Measurements from ENCODE around the gene PRR36. TPM values are rescaled to one million over a fixed set of nuclear protein-coding genes. Genes with fewer than 3 reads are reported as not detected.

The PRR36 gene
- total and polyA plus RNA-seq, 7 experiments from 2014 or later = 0.08 to 1.2 (median 0.11) TPM; not detected in 1

DNA sequence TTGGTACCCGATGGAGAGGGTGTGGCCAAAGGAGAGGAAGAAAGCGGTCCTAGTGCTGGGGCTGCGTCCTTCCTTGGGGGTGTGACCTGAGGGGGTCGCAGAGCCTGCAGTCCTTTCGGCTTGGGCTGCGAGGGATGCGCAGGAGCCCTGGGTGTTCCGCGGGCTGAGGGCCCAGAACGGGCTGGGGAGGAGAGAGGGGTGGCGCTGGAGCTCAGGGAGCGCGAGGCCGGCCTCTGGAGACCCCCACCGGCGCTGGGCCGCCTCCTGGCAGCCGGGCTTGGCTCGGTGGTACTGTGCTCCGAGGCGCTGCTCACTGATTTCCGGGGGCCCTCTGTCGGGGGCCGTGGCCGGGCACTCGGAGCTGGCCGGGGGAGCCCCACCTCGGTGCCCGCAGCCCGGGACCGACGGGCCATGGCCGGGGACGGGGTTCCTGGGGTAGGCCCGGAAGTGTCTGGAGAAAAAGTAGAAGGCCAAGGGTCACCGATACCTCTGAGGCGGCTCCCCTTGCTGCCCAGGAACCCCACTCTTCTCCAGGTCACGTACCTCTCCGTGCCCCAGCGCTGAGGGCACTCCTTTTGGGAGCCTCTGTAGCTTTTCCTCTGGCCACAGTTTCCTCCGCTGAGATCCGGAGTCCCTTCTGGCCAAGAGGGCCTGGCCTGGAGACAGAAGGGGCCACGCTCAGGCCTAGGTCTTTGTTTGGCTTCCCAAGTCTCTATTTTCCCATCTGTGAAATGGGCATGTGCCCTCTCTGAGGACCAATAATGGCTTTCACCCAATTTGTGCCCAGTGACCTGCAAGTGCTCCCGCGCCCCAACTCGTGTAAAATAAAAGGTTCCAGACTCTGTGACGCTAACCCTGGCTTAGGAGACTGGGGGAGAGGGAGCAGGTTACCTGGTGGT lies 1.6 kb downstream of the PRR36 start:
- intact Hi-C loops (cut with micrococcal nuclease) = no loop called here
- CTCF ChIA-PET = interaction anchor here (1.0 kb wide), 1 partner anchor 56 kb away, joined by 3 read pairs; no protein-coding TSS in a partner anchor
- Histone ChIP-seq H3K27me3 (ENCODE audit: control insufficient read depth in 2 of 2, insufficient read depth in 2 of 2, low read length in 2 of 2) (peaks cover 0 to 2% of the 10 kb centered on the region in 2 donors), H3K36me3 (ENCODE audit: control insufficient read depth in 2 of 3, insufficient read depth in 3 of 3, low read length in 3 of 3) (no peaks in the 10 kb centered on the region), H3K27ac (ENCODE audit: low read depth, low read length) (no peak overlapping the region), H3K4me3 (ENCODE audit: low read length) (no peak overlapping the region), H3K4me1 (ENCODE audit: control insufficient read depth in 2 of 2, insufficient read depth in 2 of 2, low read length in 2 of 2) (peaks cover 16 to 26% of the 10 kb centered on the region in 2 donors), H3K9me3 (ENCODE audit: control insufficient read depth in 2 of 3, low read length in 3 of 3) (no peaks in the 10 kb centered on the region)
- H3K36me3 Mint-ChIP-seq = peaks cover 0 to 5% (median 0%) of the 10 kb centered on the region in 5 donors
- H3K4me3 Mint-ChIP-seq = peak overlapping the region; percentile 36 to 84 (median 72)
- POLR2A ChIA-PET = interaction anchor here (1.2 kb wide), 1 partner anchor 10 kb away, joined by 3 read pairs; no protein-coding TSS in a partner anchor
- peak overlapping the region in 5 of 9 donors; percentile 25 to 78 (median 33) for H3K27ac Mint-ChIP-seq
- ATAC-seq (no peak), DNase-seq (no peak)
- H3K9me3 Mint-ChIP-seq = peaks cover 0 to 4% (median 0%) of the 10 kb centered on the region in 11 donors
- peaks cover 15 to 33% (median 29%) of the 10 kb centered on the region in 7 donors for H3K4me1 Mint-ChIP-seq
- H3K27me3 Mint-ChIP-seq = peaks cover 0 to 59% (median 8%) of the 10 kb centered on the region in 5 donors

DNA sequence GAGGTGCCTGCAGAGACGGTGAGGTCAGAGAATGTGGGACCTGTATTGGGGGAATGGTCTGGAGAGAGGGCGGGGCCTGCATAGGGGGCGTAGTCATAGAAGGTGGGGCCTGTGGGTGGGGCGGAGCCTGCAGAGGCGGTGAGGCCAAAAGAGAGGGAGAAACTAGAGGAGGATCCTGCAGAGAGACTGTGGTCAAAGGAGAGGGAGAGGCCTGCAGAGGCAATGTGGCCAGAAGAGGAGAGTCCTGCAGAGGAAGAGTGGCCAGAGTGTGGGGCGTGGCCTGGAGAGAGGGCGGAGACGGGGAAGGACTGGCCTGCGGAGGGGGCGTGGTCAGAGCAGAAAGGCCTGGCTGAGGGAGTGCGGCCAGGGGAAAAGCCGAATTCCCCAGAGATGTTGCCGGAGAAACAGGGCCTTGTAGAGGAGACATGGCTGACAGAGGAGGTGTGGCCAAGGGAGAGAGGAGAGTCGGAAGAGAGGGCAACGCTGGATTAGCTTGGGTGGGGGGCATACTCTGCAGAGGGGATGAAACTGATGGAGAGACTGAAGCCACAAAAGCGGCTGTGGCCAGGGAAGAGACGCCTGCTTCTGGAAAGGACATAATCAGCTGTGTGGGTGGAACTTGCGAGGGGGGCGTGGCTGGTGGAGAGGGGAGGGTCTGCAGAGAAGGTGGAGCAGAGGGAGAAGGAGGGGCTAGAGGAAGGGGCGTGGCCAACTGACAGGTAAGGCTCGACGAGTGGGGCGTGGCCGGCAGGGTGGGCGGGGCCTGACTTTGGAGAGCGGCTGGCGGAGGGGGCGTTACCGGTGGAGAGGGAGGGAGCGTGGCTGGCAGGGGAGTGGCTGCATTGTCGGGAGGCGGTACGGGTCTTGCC lies 2.5 kb downstream of the PRR36 start:
- H3K36me3 Mint-ChIP-seq = peaks cover 0 to 5% (median 0%) of the 10 kb centered on the region in 5 donors
- peak overlapping the region in 6 of 9 donors; percentile 25 to 87 (median 46) for H3K27ac Mint-ChIP-seq
- Histone ChIP-seq H3K4me1 (ENCODE audit: control insufficient read depth in 2 of 2, insufficient read depth in 2 of 2, low read length in 2 of 2) (peaks cover 16 to 26% of the 10 kb centered on the region in 2 donors), H3K9me3 (ENCODE audit: control insufficient read depth in 2 of 3, low read length in 3 of 3) (no peaks in the 10 kb centered on the region), H3K27ac (ENCODE audit: low read depth, low read length) (no peak overlapping the region), H3K4me3 (ENCODE audit: low read length) (peak overlapping the region; percentile 33), H3K27me3 (ENCODE audit: control insufficient read depth in 2 of 2, insufficient read depth in 2 of 2, low read length in 2 of 2) (peaks cover 0 to 2% of the 10 kb centered on the region in 2 donors), H3K36me3 (ENCODE audit: control insufficient read depth in 2 of 3, insufficient read depth in 3 of 3, low read length in 3 of 3) (no peaks in the 10 kb centered on the region)
- intact Hi-C loops (cut with micrococcal nuclease) = no loop called here
- peak; percentile 52 for ATAC-seq
- H3K4me3 Mint-ChIP-seq = peak overlapping the region; percentile 41 to 84 (median 74)
- ChIA-PET POLR2A (interaction anchor here (0.5 kb wide), 1 partner anchor 1509 kb away, joined by 3 read pairs; no protein-coding TSS in a partner anchor), CTCF (no interaction called here)
- peaks cover 0 to 63% (median 8%) of the 10 kb centered on the region in 5 donors for H3K27me3 Mint-ChIP-seq
- H3K9me3 Mint-ChIP-seq = peaks cover 0 to 4% (median 0%) of the 10 kb centered on the region in 11 donors
- H3K4me1 Mint-ChIP-seq = peaks cover 15 to 33% (median 29%) of the 10 kb centered on the region in 7 donors
- peak; percentile 75 to 95 (median 86) for DNase-seq

DNA sequence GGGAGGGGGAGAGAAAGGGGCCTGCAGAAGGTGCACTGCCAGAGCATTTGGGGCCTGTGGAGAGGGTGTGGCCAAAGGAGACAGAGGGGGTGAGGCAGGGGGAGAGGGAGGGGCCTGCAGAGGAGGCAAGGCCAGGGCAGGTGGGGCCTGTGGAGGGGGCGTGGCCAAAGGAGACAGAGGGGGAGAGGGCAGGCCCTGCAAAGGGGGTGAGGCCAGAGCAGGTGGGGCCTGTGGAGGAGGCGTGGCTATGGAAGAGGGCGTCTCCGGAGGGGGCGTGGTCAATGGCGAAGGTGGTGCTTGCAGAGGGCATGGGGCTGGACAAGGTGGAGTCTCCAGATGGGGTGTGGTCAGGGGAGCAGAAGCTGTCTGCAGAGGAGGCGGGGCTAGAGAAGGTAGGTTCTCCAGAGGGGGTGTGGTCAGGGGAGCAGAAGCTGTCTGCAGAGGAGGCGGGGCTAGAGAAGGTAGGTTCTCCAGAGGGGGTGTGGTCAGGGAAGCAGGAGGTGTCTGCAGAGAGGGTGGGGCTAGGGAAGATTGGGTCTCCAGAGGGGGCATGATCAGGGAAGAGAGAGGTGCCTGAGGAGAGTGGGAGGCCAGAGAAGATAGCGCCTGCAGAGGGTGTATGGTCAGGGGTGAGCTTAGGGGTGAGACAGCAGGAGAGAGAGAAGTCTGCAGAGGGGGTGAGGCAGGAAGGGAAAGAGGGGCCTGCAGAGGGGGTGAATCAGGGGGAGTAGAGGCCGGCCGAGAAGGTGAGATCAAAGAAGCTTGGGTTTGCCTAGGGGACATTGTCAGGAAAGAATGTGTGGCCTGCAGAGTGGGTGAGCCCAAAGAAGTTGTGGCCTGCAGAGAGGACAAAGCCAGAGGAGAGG lies 3.4 kb downstream of the PRR36 start:
- ATAC-seq (no peak), DNase-seq (peak in 7 of 9 donors; percentile 39 to 79 (median 56))
- Mint-ChIP-seq H3K27me3 (peaks cover 0 to 60% (median 8%) of the 10 kb centered on the region in 5 donors), H3K9me3 (peaks cover 0 to 4% (median 0%) of the 10 kb centered on the region in 11 donors), H3K36me3 (peaks cover 0 to 5% (median 0%) of the 10 kb centered on the region in 5 donors), H3K4me3 (peak overlapping the region; percentile 41 to 87 (median 75)), H3K27ac (peak overlapping the region in 6 of 9 donors; percentile 14 to 87 (median 38)), H3K4me1 (peaks cover 15 to 33% (median 29%) of the 10 kb centered on the region in 7 donors)
- H3K4me3 ChIP-seq (ENCODE audit: low read length) = no peak overlapping the region
- no peaks in the 10 kb centered on the region for H3K9me3 ChIP-seq (ENCODE audit: control insufficient read depth in 2 of 3, low read length in 3 of 3)
- peaks cover 0 to 2% of the 10 kb centered on the region in 2 donors for H3K27me3 ChIP-seq (ENCODE audit: control insufficient read depth in 2 of 2, insufficient read depth in 2 of 2, low read length in 2 of 2)
- CTCF ChIA-PET = no interaction called here
- H3K36me3 ChIP-seq (ENCODE audit: control insufficient read depth in 2 of 3, insufficient read depth in 3 of 3, low read length in 3 of 3) = no peaks in the 10 kb centered on the region
- H3K4me1 ChIP-seq (ENCODE audit: control insufficient read depth in 2 of 2, insufficient read depth in 2 of 2, low read length in 2 of 2) = peaks cover 16 to 26% of the 10 kb centered on the region in 2 donors
- intact Hi-C loops (cut with micrococcal nuclease) = loop anchor here in 1 of 2 donors (1.0 kb wide), 1 partner anchor 9 kb away; no protein-coding TSS in a partner anchor
- POLR2A ChIA-PET = interaction anchor here (1.1 kb wide), 1 partner anchor 1446 kb away, joined by 3 read pairs; no protein-coding TSS in a partner anchor
- H3K27ac ChIP-seq (ENCODE audit: low read depth, low read length) = no peak overlapping the region

DNA sequence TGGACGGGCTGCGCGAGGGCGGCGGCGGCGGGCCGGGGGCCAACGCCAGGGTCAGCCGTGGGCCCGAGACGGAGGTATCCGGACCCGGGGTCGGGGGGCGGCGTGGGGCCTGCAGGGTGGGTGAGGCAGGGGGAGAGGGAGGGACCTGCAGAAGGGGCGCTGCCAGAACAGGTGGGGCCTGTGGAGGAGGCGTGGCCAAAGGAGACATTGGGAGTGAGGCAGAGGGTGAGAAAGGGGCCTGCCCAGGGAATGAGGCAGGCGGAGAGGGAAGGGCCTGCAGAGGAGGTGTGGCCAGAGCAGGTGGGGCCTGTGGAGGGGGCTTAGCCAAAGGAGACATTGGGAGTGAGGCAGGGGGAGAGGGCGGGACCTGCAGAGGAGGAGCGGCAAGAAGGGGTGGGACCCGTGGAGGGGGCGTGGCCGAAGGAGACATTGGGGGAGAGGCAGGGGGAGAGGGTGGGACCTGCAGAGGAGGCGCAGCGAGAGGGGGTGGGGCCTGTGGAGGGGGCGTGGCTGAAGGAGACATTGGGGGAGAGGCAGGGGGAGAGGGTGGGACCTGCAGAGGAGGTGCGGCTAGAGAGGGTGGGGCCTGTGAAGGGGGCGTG lies 4.2 kb downstream of the PRR36 start:
- H3K4me1 ChIP-seq (ENCODE audit: control insufficient read depth in 2 of 2, insufficient read depth in 2 of 2, low read length in 2 of 2) = peaks cover 16 to 26% of the 10 kb centered on the region in 2 donors
- ChIA-PET CTCF (interaction anchor here (0.8 to 2.0 kb wide), 11 partner anchors 9 to 51 kb away, joined by 3 to 13 read pairs (median 5); partner anchors contain the start of genes MAP2K7, SNAPC2 and TGFBR3L), POLR2A (interaction anchor here (1.0 to 1.7 kb wide), 7 partner anchors 12 to 1445 kb away, joined by 3 to 16 read pairs (median 5); partner anchors contain the start of genes MAP2K7, SNAPC2, TIMM44 and ZNF557)
- no peaks in the 10 kb centered on the region for H3K36me3 ChIP-seq (ENCODE audit: control insufficient read depth in 2 of 3, insufficient read depth in 3 of 3, low read length in 3 of 3)
- peaks cover 0 to 5% (median 0%) of the 10 kb centered on the region in 11 donors for H3K9me3 Mint-ChIP-seq
- H3K9me3 ChIP-seq (ENCODE audit: control insufficient read depth in 2 of 3, low read length in 3 of 3) = no peaks in the 10 kb centered on the region
- DNase-seq (peak in 6 of 9 donors; percentile 49 to 80 (median 74)), ATAC-seq (peak; percentile 25)
- H3K36me3 Mint-ChIP-seq = peaks cover 0 to 5% (median 0%) of the 10 kb centered on the region in 5 donors
- H3K27me3 Mint-ChIP-seq = peaks cover 0 to 60% (median 8%) of the 10 kb centered on the region in 5 donors
- peak overlapping the region in 6 of 9 donors; percentile 23 to 66 (median 58) for H3K27ac Mint-ChIP-seq
- peak overlapping the region; percentile 64 to 87 (median 75) for H3K4me3 Mint-ChIP-seq
- H3K27ac ChIP-seq (ENCODE audit: low read depth, low read length) = peak overlapping the region; percentile 49
- peaks cover 21 to 40% (median 36%) of the 10 kb centered on the region in 7 donors for H3K4me1 Mint-ChIP-seq
- H3K4me3 ChIP-seq (ENCODE audit: low read length) = peak overlapping the region; percentile 74
- intact Hi-C loops (cut with micrococcal nuclease) = loop anchor here (1.0 to 5.0 kb wide), 8 partner anchors 8 to 191 kb away; partner anchors contain the start of genes MAP2K7 (in 2 of the 2), SNAPC2 (in 2 of the 2) and TIMM44 (in 1 of the 2)
- peaks cover 0 to 2% of the 10 kb centered on the region in 2 donors for H3K27me3 ChIP-seq (ENCODE audit: control insufficient read depth in 2 of 2, insufficient read depth in 2 of 2, low read length in 2 of 2)

DNA sequence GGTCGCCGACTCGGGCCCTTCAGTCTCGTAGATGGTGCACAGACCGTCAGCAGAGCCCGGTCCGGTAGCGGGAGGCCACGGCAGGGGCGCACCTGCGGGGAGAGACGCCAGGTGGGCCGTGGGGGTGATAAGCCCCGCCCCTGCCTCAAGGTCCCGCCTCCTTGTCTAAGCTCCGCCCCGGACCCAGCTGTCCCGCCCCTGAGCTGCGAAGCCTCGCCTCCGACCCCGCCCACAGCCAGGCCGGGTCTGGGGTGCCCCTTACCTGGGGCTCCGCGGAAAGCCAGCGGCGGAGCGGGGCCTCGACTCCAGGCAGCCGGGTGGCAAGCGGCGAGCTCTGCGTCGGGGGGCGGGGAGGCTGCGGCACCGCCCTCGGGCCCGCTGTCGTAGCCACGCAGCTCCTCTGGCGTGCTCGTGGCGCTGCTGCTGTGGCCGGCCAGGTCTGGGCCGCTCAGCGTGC lies 4.7 kb downstream of the PRR36 start:
- intact Hi-C loops (cut with micrococcal nuclease) = loop anchor here (1.0 to 5.0 kb wide), 7 partner anchors 16 to 190 kb away; partner anchors contain the start of genes MAP2K7 (in 2 of the 2), SNAPC2 (in 2 of the 2) and TIMM44 (in 1 of the 2)
- POLR2A ChIA-PET = interaction anchor here (0.8 to 1.7 kb wide), 10 partner anchors 11 to 1444 kb away, joined by 3 to 16 read pairs (median 4); partner anchors contain the start of genes CERS4, MAP2K7, SNAPC2 and TIMM44
- H3K9me3 Mint-ChIP-seq = peaks cover 0 to 5% (median 0%) of the 10 kb centered on the region in 11 donors
- Histone ChIP-seq H3K27ac (ENCODE audit: low read depth, low read length) (peak overlapping the region; percentile 49), H3K36me3 (ENCODE audit: control insufficient read depth in 2 of 3, insufficient read depth in 3 of 3, low read length in 3 of 3) (no peaks in the 10 kb centered on the region), H3K27me3 (ENCODE audit: control insufficient read depth in 2 of 2, insufficient read depth in 2 of 2, low read length in 2 of 2) (peaks cover 0 to 2% of the 10 kb centered on the region in 2 donors), H3K4me3 (ENCODE audit: low read length) (peak overlapping the region; percentile 74), H3K9me3 (ENCODE audit: control insufficient read depth in 2 of 3, low read length in 3 of 3) (no peaks in the 10 kb centered on the region), H3K4me1 (ENCODE audit: control insufficient read depth in 2 of 2, insufficient read depth in 2 of 2, low read length in 2 of 2) (peaks cover 12 to 20% of the 10 kb centered on the region in 2 donors)
- peaks cover 0 to 5% (median 0%) of the 10 kb centered on the region in 5 donors for H3K36me3 Mint-ChIP-seq
- CTCF ChIA-PET = interaction anchor here (0.6 to 2.0 kb wide), 13 partner anchors 8 to 711 kb away, joined by 3 to 13 read pairs (median 5); partner anchors contain the start of genes MAP2K7, SNAPC2 and TGFBR3L
- H3K4me1 Mint-ChIP-seq = peaks cover 24 to 39% (median 36%) of the 10 kb centered on the region in 7 donors
- peak overlapping the region; percentile 45 to 84 (median 74) for H3K4me3 Mint-ChIP-seq
- peak; percentile 81 to 99 (median 90) for DNase-seq
- H3K27me3 Mint-ChIP-seq = peaks cover 0 to 58% (median 8%) of the 10 kb centered on the region in 5 donors
- ATAC-seq = peak; percentile 82
- peak overlapping the region in 3 of 9 donors; percentile 31 to 65 (median 65) for H3K27ac Mint-ChIP-seq
